Measurements from ENCODE around the gene RB1. TPM values are rescaled to one million over a fixed set of nuclear protein-coding genes. Genes with fewer than 3 reads are reported as not detected.

Gene RB1
- polyA plus RNA-seq, 1 donor from 2014 or later = 29.5 TPM

GRCh38 chr13:48505597-48506091 lies 202.1 kb downstream of the RB1 start (continued):
- TF ChIP-seq EP300 (conservative IDR thresholded peaks at IDR 0.05; ENCODE audit: poor library complexity, severe bottlenecking) = no peak

DNA sequence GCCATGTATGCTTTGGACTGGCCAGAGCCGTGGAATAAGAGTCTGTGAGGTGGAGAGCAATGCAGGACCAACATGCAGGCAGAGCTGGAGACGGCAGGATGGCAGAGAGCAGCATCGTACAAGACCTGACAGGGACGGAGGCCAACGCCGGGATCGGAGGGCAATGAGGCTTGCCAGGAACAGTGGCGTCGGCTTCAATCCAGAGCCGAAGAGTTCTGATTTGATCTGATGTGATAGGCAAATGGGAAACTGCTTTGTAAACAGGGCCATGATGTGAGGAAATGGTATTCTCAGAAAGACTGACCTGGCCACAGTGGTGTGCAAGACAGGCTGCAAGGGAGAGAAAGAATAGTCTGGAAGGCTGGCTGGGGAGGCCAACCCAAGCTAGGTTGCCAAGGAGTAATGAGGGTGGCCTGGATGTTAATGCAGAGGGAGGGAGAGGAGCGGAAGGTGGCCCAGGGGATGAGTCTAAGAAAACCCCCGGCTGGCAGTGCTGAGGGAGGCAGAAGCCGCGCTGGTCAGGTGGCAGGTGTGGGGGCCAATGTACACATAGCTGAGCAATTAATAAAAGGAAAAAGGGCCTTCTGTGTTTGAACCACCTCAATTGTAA lies 202.6 kb downstream of the RB1 start:
- Histone ChIP-seq H3K9me3 (ENCODE audit: low read length) (no peaks in the 10 kb centered on the region), H3K27me3 (ENCODE audit: insufficient read depth, low read depth, low read length) (no peaks in the 10 kb centered on the region), H4K20me1 (ENCODE audit: insufficient read depth) (no peaks in the 10 kb centered on the region), H3F3A (ENCODE audit: insufficient read depth, low read length, poor library complexity, severe bottlenecking) (no peaks in the 10 kb centered on the region), H3K9ac (ENCODE audit: low read length) (no peak overlapping the region), H3K9me2 (ENCODE audit: insufficient read depth, low read length) (no peaks in the 10 kb centered on the region), H3K79me2 (replicated peaks; ENCODE audit: insufficient read depth, low read length) (no peaks in the 10 kb centered on the region), H3K4me3 (ENCODE audit: low read length) (no peak overlapping the region), H2AFZ (ENCODE audit: low read depth, low read length) (no peak overlapping the region), H3K27ac (ENCODE audit: low read length) (no peak overlapping the region), H3K36me3 (ENCODE audit: insufficient read depth, low read length) (no peaks in the 10 kb centered on the region), H3K4me2 (ENCODE audit: low read length) (no peak overlapping the region)
- TF ChIP-seq TAF1 (IDR thresholded peaks at IDR 0.05; ENCODE audit: low read depth) (no peak), EZH2 (IDR thresholded peaks at IDR 0.05; ENCODE audit: borderline replicate concordance, insufficient read depth, low read length, poor library complexity, severe bottlenecking) (no peak), POLR2AphosphoS5 (IDR thresholded peaks at IDR 0.05) (no peak)

GRCh38 chr13:48507021-48507420 lies 203.5 kb downstream of the RB1 start:
- TF ChIP-seq EP300 (conservative IDR thresholded peaks at IDR 0.05; ENCODE audit: poor library complexity, severe bottlenecking) (no peak), POLR2AphosphoS5 (IDR thresholded peaks at IDR 0.05) (no peak), MXI1 (conservative IDR thresholded peaks at IDR 0.05; ENCODE audit: poor library complexity, severe bottlenecking) (no peak), SMC3 (conservative IDR thresholded peaks at IDR 0.05; ENCODE audit: poor library complexity) (no peak), CTCF (IDR thresholded peaks at IDR 0.05; ENCODE audit: poor library complexity, severe bottlenecking) (no peak), RAD21 (conservative IDR thresholded peaks at IDR 0.05) (no peak), TAF1 (IDR thresholded peaks at IDR 0.05; ENCODE audit: low read depth) (no peak), EZH2 (IDR thresholded peaks at IDR 0.05; ENCODE audit: borderline replicate concordance, insufficient read depth, low read length, poor library complexity, severe bottlenecking) (no peak)
- TF ChIP-seq, protein P1, sequence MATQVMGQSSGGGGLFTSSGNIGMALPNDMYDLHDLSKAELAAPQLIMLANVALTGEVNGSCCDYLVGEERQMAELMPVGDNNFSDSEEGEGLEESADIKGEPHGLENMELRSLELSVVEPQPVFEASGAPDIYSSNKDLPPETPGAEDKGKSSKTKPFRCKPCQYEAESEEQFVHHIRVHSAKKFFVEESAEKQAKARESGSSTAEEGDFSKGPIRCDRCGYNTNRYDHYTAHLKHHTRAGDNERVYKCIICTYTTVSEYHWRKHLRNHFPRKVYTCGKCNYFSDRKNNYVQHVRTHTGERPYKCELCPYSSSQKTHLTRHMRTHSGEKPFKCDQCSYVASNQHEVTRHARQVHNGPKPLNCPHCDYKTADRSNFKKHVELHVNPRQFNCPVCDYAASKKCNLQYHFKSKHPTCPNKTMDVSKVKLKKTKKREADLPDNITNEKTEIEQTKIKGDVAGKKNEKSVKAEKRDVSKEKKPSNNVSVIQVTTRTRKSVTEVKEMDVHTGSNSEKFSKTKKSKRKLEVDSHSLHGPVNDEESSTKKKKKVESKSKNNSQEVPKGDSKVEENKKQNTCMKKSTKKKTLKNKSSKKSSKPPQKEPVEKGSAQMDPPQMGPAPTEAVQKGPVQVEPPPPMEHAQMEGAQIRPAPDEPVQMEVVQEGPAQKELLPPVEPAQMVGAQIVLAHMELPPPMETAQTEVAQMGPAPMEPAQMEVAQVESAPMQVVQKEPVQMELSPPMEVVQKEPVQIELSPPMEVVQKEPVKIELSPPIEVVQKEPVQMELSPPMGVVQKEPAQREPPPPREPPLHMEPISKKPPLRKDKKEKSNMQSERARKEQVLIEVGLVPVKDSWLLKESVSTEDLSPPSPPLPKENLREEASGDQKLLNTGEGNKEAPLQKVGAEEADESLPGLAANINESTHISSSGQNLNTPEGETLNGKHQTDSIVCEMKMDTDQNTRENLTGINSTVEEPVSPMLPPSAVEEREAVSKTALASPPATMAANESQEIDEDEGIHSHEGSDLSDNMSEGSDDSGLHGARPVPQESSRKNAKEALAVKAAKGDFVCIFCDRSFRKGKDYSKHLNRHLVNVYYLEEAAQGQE (IDR thresholded peaks at IDR 0.05; ENCODE audit: borderline replicate concordance) = no peak
- H3K27me3 ChIP-seq (ENCODE audit: insufficient read depth, low read depth, low read length) = no peaks in the 10 kb centered on the region
- no peaks in the 10 kb centered on the region for H3F3A ChIP-seq (ENCODE audit: insufficient read depth, low read length, poor library complexity, severe bottlenecking)
- H3K36me3 ChIP-seq (ENCODE audit: insufficient read depth, low read length) = no peaks in the 10 kb centered on the region
- H2AFZ ChIP-seq (ENCODE audit: low read depth, low read length) = no peak overlapping the region
- H3K27ac ChIP-seq (ENCODE audit: low read length) = no peak overlapping the region
- H4K20me1 ChIP-seq (ENCODE audit: insufficient read depth) = no peaks in the 10 kb centered on the region
- H3K9ac ChIP-seq (ENCODE audit: low read length) = no peak overlapping the region
- no peaks in the 10 kb centered on the region for H3K79me2 ChIP-seq (replicated peaks; ENCODE audit: insufficient read depth, low read length)
- no peaks in the 10 kb centered on the region for H3K9me3 ChIP-seq (ENCODE audit: low read length)
- no peak overlapping the region for H3K4me2 ChIP-seq (ENCODE audit: low read length)
- H3K9me2 ChIP-seq (ENCODE audit: insufficient read depth, low read length) = no peaks in the 10 kb centered on the region
- H3K4me3 ChIP-seq (ENCODE audit: low read length) = no peak overlapping the region

Measured in neural cell (in vitro differentiated cells).